HG03571 (cell line): ENCODE data around the gene CD248.
"Not testable (repeated sequence)": the region's sequence is repeated elsewhere in the genome, so short reads cannot be mapped to it uniquely, and the experiment has no call there.

ENCODE experiments used
- ATAC-seq: cut with Tn5 transposase; IDR thresholded peaks from one replicate; pipeline ENCODE4 v1.9.1; 2021; ENCODE audit not compliant: unreplicated experiment

Gene CD248, protein sequence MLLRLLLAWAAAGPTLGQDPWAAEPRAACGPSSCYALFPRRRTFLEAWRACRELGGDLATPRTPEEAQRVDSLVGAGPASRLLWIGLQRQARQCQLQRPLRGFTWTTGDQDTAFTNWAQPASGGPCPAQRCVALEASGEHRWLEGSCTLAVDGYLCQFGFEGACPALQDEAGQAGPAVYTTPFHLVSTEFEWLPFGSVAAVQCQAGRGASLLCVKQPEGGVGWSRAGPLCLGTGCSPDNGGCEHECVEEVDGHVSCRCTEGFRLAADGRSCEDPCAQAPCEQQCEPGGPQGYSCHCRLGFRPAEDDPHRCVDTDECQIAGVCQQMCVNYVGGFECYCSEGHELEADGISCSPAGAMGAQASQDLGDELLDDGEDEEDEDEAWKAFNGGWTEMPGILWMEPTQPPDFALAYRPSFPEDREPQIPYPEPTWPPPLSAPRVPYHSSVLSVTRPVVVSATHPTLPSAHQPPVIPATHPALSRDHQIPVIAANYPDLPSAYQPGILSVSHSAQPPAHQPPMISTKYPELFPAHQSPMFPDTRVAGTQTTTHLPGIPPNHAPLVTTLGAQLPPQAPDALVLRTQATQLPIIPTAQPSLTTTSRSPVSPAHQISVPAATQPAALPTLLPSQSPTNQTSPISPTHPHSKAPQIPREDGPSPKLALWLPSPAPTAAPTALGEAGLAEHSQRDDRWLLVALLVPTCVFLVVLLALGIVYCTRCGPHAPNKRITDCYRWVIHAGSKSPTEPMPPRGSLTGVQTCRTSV

DNA sequence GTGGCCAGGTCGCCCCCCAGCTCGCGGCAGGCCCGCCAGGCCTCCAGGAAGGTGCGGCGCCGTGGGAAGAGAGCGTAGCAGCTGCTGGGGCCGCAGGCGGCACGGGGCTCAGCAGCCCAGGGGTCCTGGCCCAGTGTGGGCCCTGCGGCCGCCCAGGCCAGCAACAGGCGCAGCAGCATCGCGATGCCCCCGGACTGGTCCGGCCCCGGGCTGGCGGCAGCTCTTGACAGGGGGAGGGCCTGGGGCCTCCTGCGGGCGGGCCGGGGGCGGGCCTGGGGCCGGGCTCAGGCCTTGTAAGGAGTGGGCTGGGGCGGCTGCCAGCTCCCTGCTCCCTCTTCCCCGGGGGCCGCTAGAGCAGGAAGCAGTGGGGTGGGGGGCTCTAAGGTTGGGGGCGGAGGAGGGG lies at the start of gene CD248:
TSS of gene CD248 (minus strand) at position 196 of the 403 bp plus-strand sequence. CDS start at position 179, 17 bp downstream.
- no peak for ATAC-seq

DNA sequence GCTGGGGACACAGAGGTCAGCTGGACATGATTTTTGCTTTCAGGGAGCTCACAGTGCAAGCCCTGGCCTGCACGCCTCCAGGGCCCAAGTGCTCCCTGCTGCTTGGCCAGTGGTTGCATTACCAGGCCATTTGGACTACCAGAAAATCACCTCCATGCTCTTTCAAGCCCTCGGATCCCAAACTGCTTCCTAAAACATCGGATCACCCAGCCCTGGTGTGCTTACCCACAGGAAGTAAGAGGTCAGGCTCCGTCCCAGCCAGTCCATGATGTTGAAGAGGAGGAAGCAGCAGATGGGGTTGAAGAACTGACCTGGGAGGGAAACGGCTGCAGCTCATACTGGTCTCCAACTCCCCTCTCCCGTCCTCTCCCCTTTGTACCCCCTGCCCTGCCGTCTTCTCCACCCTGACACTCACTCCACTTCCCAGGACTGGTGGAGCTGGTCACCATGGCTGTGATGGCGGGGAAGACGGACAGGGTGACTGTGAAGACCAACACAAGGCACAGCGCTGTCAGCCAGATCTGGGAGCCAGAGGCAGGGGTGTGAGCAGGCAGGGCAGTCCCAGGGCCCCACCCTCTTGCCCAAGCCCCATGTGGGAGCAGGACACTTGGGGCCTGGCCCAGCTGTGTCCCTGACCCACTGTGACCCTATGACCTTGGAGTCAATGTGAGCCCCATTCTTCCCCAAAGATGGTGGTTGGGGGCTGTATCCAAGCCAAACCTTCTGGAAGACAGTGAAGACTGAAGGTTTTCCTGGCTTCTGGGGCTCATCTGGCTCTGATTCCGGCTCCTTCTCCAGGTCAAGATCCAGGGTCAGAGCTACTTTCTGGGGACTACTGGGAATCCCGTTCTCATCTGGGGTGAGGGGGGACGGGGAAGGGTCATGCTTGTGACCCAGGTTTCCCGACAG lies 49.1 kb upstream of the CD248 start:
- no peak for ATAC-seq

DNA sequence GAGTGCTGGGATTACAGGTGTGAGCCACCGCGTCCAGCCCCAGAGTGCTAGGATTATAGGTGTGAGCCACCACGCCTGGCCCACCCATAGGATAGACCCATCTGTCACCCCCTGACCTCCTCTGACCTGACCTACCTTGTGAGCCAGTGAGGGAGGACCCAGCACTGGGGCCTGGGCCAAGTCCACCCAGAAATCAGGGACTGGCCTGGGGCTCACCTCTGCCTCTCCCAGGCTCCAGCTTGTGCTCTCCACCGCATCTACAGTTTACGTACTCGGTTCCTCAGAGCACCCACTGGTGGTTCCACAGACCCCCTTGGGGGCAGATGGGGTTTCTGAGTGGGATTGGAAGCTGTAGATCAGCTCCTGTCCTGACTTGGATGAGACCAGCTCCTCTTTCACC lies 48.3 kb upstream of the CD248 start:
- no peak for ATAC-seq

DNA sequence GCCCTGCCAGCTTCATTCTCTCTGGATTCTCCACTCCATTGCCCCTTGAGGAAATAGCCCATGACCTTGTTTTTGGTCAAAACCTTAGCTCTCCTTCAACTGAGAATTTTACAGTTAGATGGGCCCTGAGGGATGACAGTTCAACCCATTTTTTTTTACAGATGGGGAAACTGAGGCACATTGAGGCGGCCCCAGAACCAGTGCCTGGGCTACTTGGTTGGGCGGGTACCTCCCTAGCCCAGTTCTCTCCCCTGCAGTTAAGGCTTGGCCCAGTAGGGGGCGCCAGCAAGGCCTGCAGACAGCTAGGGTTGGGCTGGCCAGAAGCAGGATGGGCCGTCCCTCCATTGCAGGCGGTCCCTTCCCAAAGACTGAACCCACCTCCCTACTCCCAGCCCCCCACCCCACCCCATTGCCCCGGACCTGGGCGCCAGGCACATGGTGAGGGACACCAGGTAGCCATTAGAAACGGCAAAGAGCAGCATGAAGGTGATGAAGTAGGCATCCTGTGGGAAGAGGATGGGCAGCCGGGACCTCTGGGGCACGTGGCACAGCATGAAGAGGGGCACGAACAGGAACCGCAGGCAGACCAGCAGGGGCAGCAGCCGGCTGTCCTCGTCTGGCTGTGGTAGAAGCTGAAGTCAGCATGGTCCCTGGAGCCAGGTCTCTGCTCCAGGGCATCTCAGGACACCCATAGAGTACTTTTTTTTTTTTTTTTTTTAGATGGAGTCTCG lies 47.1 kb upstream of the CD248 start:
- no peak for ATAC-seq

DNA sequence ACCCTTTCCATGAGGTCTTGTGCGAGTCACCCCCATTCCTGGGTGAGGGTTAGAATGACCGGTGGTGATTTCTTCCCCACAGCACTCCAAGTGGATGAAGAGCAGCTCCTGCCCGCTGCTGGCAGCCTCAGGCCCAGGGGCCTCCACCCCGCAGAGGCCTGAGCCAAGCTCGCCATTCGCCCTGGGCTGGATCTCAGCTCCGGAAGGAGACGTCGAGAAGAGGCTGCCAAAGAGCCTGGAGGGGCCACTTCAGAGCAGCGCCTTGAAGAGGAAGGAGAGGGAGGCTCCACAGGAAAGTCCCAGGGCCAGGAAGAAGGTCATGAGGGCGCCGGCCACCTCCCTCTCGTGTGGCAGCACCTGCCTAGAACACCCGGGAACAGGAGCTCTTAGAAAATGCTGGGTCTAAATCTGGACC lies 46.4 kb upstream of the CD248 start:
- no peak for ATAC-seq

DNA sequence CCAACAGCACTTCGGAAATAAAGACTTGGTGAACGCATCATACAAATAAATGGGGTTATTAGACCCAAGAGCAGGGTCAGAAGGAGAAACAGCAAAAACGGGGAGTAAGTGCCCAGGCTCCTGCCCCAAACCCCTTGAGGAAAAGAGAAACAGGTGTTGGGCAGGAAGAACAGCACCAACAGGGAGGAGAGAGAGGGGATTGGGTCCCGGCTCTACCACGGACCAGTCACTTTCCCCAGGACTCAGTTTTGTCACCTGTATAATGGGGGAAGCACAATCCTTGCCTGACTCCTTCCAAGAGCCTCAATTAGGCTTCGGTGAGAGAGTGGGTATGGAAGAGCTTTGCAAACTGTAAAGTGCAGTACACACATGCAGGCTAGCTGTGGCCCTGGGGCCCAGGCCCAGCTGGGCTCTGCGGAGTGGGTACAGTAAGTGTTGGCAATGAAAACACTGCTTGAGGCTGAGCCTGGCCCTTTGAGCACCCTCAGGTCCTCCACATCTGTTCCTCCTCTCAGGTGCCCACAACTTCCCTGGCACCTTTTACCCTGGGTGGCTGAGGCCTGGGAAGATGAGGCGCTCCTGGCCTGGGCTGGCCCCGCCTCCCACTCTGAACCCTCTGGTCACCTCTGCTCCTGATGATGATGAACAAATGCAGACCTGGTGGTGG lies 45.8 kb upstream of the CD248 start:
- ATAC-seq, result no peak

DNA sequence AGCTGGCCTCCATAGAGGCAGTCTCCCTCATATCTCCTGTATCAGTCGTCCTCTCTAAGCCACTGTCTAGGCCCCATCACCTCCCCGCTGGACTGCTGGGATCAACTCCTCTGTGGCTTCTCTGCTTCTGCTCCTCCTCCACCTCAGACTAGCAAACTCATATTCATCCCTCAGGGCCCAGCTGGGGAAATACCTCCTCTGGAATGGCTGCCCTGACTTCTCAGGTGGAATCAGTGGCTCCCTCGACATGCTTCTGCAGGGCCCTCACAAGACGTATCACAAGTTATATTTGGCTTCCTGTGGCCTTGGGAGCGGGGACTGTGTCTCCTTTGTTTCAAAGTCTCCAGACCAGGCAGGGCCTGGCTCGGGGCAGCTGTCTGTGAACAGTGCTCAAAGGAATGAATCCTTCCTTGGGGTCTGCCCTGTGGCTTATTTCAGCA lies 44.7 kb upstream of the CD248 start:
- no peak for ATAC-seq

DNA sequence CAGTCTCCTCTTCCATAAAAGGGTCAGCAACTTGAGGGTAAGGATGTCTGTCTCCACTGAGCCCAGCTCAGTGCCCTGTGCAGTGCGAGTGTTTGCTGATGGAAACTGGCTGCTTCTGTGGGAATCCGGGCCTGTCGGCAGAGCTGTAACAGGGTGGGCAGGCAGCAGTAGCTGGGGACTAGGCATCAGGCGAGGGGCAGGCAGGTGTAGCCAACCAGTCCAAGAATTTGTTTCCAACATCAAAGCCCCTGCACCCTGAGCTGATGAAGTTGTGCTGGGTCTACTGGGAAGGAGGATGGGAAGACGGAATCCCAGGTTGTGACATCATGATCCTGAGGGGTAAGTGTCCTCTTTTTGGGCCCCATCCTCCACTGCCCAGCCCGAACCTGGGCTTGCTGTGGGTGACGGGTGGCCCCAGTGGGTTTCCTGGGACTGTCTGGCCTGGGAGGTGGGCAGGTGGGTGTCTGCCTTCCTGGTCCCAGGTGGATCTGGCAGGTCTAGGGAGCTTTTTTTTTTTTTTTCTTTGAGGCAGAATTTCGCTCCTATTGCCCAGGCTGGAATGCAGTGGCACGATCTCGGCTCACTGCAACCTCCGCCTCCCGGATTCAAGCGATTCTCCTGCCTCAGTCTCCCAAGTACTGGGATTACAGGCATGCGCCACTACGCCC lies 43.7 kb upstream of the CD248 start:
- no peak for ATAC-seq

DNA sequence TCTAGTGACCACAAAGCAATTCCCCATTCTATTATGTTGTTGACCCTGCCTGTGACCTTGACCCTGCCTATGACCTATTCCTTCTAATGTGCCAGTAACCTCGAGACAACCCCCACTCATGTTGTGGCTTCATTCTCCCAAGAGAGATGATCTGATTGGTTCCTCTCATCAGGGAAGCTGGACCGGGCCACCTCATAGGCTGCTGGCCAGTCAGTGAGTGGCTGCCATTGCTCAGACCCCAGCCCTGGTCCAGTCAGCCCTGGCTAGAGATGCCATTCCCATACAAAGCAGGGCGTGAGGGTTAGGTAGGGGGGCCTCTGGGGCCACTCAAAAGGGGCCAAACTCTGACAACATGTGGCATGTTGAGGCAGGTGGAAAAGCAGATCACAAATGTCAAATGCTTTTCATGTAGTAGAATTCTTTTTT lies 42.8 kb upstream of the CD248 start:
- ATAC-seq, result no peak

DNA sequence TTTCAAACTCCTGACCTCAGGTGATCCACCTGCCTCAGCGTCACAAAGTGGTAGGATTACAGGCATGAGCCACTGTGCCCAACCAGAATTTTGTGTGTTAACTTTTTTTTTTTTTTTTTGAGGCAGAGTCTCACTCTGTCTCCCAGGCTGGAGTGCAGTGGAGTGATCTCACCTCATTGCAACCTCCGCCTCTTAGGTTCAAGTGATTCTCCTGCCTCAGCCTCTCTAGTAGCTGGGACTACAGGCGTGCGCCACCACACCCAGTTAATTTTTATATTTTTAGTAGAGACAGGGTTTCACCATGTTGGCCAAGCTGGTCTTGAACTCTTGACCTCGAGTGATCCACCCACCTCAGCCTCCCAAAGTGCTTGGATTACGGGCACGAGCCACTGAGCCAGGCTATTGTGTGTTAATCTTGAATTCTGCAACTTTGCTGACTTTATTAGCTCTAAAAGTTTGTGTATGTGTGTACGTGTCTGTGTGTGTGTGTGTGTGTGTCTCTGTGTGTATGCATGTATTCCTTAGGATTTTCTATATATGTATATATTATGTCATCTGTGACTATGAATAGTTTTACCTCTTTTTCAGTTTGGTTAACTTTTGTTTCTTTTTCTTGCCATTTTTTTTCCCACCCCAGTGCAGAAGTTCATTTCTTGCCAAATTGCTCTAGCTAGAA lies 33.9 kb upstream of the CD248 start:
- not testable (repeated sequence) for ATAC-seq

DNA sequence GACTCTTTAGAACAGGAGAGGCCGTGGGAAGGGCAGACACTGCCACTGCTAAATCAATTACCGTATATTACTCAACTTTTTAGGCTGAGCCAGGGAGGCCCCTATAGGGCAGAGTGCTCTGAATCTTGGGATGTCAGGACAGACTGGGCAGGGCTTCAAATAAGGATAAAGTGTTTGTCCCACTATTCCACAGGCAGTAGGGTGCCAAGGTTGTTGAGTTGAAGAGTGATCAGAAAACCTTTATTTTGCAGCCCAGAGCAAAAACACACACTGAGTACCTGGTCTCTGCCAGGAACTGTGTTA lies 32.2 kb upstream of the CD248 start:
- no peak for ATAC-seq

DNA sequence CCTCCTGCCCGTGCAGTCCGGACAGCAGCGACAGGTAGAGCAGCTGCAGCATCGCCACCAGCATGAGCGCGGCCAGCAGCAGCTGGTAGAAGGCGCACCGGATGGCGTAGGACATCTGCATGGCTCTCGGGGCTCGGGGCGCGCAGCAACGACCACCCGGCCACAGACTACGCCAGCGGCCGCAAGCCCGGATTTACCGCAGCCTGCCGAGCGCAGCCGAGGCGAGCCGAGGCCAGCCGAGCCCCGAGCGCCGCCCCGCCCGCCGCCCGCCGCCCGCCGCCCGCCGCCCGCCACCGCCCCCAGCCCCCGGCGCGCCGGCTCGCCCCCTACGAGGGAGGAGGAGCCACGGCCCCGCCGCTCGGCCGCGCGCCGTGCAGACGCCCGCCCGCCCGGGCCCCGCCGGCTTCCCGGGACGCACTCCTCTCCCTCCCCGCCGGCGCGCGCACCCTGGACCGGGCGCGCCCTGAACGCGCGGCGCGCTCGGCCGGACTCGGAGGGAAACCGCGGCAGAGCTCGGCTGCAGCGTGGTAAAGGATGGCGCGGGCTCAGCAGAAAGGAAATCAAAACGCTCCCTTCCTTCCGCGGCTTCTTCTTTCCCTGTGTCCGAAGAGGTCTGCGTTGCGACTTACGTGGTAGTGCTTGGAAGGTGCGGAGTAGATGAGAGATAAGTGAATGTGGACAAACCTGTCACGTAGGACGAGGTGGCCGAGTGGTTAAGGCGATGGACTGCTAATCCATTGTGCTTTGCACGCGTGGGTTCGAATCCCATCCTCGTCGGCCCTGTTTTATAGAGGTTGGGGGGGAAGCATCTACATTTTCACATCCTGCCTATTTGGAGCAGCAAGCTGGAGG lies 30.8 kb upstream of the CD248 start, which contains the start of gene B4GAT1:
TSS of gene B4GAT1 (minus strand) at position 205 of the 852 bp plus-strand sequence. CDS start at position 121, 84 bp downstream.
- ATAC-seq, result peak; percentile 31

DNA sequence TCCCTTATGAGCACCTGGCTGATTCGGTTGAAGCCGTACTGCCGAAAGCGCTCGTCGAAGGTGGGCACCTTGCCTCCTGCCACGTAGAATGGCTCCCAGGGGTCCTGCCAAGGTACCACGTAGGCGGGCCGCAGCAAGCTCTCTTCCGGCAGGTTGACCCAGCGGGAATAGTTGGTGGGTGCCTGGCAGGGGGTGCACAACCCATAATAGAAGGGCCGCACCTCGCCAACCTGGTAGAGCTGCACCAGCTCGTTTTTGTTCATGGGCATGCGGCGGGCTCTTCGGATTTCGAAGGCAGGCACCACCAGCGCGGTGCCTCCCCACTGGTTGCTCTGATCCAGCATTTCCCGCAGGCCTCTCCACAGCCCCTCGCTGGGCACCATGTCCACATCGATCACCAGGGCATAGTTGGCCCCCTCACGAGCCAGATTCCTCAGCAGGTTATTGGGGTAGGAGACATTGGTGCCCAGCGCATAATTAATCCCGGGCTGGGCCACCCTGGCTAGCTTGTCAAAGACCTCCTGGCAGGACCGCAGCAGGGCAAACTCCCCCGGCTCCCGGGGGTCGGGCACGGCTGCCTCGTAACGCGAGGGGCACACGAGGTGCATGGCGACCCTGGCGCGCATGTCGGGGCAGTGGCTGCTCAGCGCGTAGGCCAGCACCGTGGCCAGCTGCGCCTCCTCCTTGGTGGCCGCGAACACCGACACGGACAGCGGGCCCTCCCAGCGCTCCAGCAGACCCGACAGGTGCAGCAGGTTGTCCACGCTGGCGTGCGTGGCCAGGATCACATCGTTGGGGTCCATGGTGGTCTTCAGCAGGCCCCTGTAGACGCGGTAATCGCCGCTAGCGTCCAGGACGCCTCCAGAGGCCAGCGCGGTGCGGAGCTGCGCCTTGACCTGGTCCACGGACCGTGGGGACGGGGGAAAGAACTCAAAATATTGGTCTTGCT lies 29.9 kb upstream of the CD248 start:
- no peak for ATAC-seq

DNA sequence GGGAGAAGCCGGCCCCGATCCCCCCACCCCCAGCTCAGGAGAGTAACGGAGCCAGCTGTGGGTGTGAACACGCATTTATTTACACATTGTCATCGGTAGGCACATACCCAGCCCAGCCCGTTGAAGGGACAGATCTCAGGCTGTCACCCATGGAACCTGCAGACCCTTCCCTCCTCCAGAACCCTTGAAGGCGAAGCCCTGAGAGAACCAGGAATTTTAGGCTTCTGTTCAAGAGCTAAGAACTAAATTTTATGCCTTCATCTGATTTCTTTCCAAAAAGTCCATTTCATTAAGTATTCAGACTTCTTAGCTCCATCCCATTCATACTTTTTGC lies 28.4 kb upstream of the CD248 start:
- ATAC-seq, result no peak

DNA sequence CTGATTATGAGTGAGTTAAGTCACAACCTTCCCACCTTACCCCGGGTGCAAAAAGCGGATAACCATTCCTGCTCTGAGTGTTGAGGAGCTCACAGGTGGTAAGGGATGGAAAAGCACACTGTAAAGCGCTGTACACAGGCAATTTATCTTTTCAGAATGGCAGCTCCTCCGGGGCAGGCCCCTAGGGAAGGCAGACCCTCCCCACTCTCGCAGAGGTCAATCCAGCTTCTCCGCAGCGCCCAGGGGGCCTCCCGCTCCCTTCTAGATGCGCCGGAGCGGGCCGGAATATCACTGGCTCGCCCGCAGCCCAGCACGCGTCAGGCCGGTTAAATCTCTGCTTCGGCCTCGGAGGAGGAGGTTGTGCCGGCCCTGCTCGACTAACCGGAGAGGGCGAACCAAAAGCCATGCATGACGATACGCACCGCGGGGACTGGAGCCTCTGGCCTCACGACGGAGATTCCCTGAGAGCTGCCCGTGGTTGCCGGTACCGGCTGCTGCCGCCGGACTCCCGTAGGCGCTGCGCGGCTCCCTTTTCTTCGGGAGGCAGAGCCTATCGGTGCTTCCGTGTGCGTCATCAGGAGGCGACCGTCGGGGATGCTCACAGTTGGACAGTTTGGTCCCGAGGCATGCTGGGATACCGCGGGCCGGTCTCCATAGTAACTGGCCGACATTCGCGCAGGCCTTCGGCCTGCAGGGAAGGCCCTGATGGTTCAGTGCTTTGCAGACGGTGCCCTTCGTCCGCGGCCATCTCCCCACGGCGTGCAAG lies 27.9 kb upstream of the CD248 start, which contains the start of gene BRMS1:
TSS of gene BRMS1 (minus strand) at position 555 of the 766 bp plus-strand sequence. CDS start 2,870 bp downstream, outside the sequence.
- ATAC-seq, result peak; percentile 62

DNA sequence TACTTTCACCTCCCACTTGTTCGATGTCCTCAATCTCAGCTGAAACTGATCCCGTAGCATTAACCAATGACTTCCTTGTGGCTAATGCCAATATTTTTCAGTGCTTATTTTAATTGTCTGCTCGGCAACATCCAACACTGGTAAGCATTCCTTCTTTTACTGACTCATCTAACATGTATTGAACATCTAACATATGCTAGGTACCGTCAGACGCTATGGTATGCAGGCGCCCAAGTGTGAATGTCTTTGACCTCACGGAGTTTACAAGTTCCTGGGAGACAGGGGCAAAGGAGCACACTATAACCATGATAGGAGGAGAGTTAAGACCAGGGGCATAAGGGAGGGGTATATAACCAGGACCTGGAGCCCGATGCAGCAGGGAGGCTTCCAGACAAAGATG lies 26.3 kb upstream of the CD248 start:
- ATAC-seq, result no peak
